PC-3 (cell line): ENCODE results near the gene SUSD6.

Experiments used
- CTCF ChIP-seq: fragments of 300-600 bp; sonication (generic); conservative IDR thresholded peaks from 2 replicates; pipeline ENCODE4 v1.5.1; 2017; ENCODE audit warnings: antibody characterized with exemption, low read depth, mild to moderate bottlenecking, low read length
- EZH2 ChIP-seq: fragments of 300-600 bp; sonication (generic); IDR thresholded peaks from one replicate; pipeline ENCODE4 v1.6.1; 2017; ENCODE audit warnings: antibody characterized with exemption, mild to moderate bottlenecking, low read length; ENCODE audit not compliant: unreplicated experiment

GRCh38 chr14:69711477-69711876, 100.1 kb downstream of the SUSD6 start:
- no peak for TF ChIP-seq CTCF
- no peak for TF ChIP-seq EZH2
